Measurements from ENCODE around the gene CASK.

CASK gene

DNA sequence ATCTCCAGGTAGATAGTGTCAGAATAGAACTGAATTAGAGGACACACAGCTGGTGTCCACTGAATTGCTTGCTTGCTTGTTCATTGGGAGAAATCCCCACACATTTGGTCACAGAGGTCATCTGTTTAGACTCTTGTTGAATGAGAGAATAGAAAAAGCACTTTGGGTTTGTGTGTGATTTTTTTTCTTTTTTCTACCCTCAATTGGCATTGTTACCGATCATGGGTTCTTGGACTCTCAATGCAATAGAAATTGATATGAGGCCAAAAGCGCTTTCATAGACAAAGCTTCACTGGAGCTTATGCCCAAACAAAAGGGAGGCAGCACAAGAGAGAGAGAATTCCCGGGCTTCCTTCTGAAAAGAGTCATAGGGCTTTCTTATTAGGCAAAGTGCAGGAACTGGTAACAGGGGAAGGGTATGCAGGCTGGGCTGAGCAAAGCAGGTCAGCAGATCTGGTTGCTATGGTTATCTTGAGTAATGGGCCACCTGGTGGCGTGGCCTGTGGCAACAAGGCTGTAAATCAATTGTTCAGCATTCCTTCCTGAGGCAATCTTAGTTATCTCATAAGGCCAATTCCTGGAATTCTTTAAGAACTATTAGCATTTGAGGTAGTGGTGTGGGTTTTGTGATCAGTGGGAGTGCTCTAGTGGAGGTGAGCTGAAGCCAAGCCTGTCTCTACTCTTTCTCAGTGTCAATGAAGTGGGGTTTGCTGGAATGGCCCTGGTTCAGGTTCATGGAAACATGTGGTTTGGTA is 204.7 kb downstream of the CASK start:
- no peaks in the 10 kb centered on the region for H3F3A ChIP-seq (ENCODE audit: insufficient read depth, low read length)
- no peaks in the 10 kb centered on the region for H3K9me3 ChIP-seq (replicated peaks; ENCODE audit: insufficient read depth, low read length)
- no peaks in the 10 kb centered on the region for H4K20me1 ChIP-seq (ENCODE audit: insufficient read depth, low read length)
- H3K9me2 ChIP-seq (replicated peaks; ENCODE audit: insufficient read depth, low read length), result no peaks in the 10 kb centered on the region; the same call in 1 of the 2 replicates
- no peak overlapping the region for H2AFZ ChIP-seq (ENCODE audit: low read length)
- no peaks in the 10 kb centered on the region for H3K27me3 ChIP-seq (replicated peaks; ENCODE audit: insufficient read depth, low read length)
- no peak for TF ChIP-seq EZH2phosphoT487 (IDR thresholded peaks at IDR 0.05; ENCODE audit: low read length)
- TF ChIP-seq, protein P1, sequence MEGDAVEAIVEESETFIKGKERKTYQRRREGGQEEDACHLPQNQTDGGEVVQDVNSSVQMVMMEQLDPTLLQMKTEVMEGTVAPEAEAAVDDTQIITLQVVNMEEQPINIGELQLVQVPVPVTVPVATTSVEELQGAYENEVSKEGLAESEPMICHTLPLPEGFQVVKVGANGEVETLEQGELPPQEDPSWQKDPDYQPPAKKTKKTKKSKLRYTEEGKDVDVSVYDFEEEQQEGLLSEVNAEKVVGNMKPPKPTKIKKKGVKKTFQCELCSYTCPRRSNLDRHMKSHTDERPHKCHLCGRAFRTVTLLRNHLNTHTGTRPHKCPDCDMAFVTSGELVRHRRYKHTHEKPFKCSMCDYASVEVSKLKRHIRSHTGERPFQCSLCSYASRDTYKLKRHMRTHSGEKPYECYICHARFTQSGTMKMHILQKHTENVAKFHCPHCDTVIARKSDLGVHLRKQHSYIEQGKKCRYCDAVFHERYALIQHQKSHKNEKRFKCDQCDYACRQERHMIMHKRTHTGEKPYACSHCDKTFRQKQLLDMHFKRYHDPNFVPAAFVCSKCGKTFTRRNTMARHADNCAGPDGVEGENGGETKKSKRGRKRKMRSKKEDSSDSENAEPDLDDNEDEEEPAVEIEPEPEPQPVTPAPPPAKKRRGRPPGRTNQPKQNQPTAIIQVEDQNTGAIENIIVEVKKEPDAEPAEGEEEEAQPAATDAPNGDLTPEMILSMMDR (IDR thresholded peaks at IDR 0.05; ENCODE audit: low read length), result no peak
- no peak for TF ChIP-seq EZH2 (optimal IDR thresholded peaks at IDR 0.05; ENCODE audit: low read depth, low read length)
- no peak for DNase-seq
- no peak overlapping the region for H3K27ac ChIP-seq (ENCODE audit: low read length)
- no peak overlapping the region for H3K4me2 ChIP-seq (ENCODE audit: low read depth, low read length)
- H3K4me1 ChIP-seq (ENCODE audit: low read length), result no peaks in the 10 kb centered on the region
- H3K36me3 ChIP-seq (replicated peaks; ENCODE audit: insufficient read depth, low read length), result no peaks in the 10 kb centered on the region
- H3K79me2 ChIP-seq (ENCODE audit: low read length), result no peaks in the 10 kb centered on the region
- no peak overlapping the region for H3K9ac ChIP-seq (ENCODE audit: low read length)
- H3K4me3 ChIP-seq (ENCODE audit: low read length), result no peak overlapping the region

DNA sequence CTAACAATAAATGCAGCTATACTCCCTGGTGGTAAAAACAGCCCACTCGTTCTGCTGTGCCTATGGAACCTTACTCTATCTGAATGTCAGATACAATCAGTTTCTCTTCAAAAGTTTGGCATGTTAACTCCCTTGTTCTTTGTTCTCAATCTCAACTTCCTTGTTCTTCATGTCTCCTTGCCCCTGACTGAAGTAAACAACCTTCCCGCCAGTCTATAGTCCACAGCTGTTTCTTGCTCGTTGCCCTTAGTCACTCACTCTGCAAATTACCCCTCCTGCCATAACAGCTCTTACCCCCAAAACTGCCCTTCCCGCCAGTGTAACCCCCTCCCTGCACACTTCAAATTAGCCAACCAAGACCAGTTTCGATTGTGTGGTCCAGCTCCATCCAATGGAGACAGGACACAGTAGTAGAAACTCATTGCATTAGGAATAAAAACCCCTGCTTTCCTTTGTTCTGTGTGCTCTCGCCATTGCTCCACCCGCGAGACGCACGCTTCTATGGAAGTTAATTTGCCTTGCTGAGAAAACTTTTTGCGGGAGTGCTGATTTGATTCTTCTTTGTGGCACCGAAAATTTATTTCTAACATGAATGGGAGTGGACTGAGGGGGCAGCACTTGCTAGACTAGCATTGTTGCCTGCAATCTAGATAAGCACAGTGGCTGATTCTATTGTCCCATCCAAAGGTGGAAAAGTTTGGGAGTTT is 206.4 kb downstream of the CASK start:
- Histone ChIP-seq H3K27ac (ENCODE audit: low read length) (no peak overlapping the region), H3F3A (ENCODE audit: insufficient read depth, low read length) (no peaks in the 10 kb centered on the region), H3K9me2 (replicated peaks; ENCODE audit: insufficient read depth, low read length) (no peaks in the 10 kb centered on the region), H3K9ac (ENCODE audit: low read length) (no peak overlapping the region), H3K4me3 (ENCODE audit: low read length) (no peak overlapping the region), H2AFZ (ENCODE audit: low read length) (no peak overlapping the region), H3K79me2 (ENCODE audit: low read length) (no peaks in the 10 kb centered on the region), H3K4me1 (ENCODE audit: low read length) (no peaks in the 10 kb centered on the region), H3K4me2 (ENCODE audit: low read depth, low read length) (no peak overlapping the region), H3K36me3 (replicated peaks; ENCODE audit: insufficient read depth, low read length) (no peaks in the 10 kb centered on the region), H3K27me3 (replicated peaks; ENCODE audit: insufficient read depth, low read length) (no peaks in the 10 kb centered on the region), H3K9me3 (replicated peaks; ENCODE audit: insufficient read depth, low read length) (no peaks in the 10 kb centered on the region), H4K20me1 (ENCODE audit: insufficient read depth, low read length) (no peaks in the 10 kb centered on the region)
- TF ChIP-seq, protein P1 (IDR thresholded peaks at IDR 0.05; ENCODE audit: low read length), result no peak
- no peak for TF ChIP-seq EZH2phosphoT487 (IDR thresholded peaks at IDR 0.05; ENCODE audit: low read length)
- no peak for TF ChIP-seq EZH2 (optimal IDR thresholded peaks at IDR 0.05; ENCODE audit: low read depth, low read length)
- no peak for DNase-seq

DNA sequence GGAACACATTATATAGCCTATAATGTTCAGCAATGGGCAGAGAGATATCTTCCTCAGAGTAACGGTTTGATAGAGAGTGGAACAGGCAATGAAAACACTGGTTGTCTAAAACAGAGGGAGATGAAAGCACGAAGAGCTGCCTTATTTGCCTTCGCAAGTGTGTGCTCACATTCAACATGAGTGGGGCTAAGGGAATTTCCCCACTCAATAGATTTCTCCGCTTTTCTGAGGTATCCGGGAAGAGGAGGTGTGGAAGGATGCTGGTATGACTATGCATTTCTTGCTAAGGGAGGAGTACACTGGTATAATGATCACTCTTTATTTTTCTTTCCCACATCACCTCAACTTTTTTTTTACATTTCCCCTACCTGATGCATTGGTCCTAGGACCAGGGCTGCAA is 207.1 kb downstream of the CASK start:
- Histone ChIP-seq H3K27ac (ENCODE audit: low read length) (no peak overlapping the region), H3K9me3 (replicated peaks; ENCODE audit: insufficient read depth, low read length) (no peaks in the 10 kb centered on the region), H2AFZ (ENCODE audit: low read length) (no peak overlapping the region), H3F3A (ENCODE audit: insufficient read depth, low read length) (no peaks in the 10 kb centered on the region), H3K9me2 (replicated peaks; ENCODE audit: insufficient read depth, low read length) (no peaks in the 10 kb centered on the region), H3K36me3 (replicated peaks; ENCODE audit: insufficient read depth, low read length) (no peaks in the 10 kb centered on the region), H3K4me2 (ENCODE audit: low read depth, low read length) (no peak overlapping the region), H3K27me3 (replicated peaks; ENCODE audit: insufficient read depth, low read length) (no peaks in the 10 kb centered on the region), H3K79me2 (ENCODE audit: low read length) (no peaks in the 10 kb centered on the region), H3K4me1 (ENCODE audit: low read length) (no peaks in the 10 kb centered on the region), H3K9ac (ENCODE audit: low read length) (no peak overlapping the region), H3K4me3 (ENCODE audit: low read length) (no peak overlapping the region), H4K20me1 (ENCODE audit: insufficient read depth, low read length) (no peaks in the 10 kb centered on the region)
- no peak for DNase-seq
- TF ChIP-seq EZH2phosphoT487 (IDR thresholded peaks at IDR 0.05; ENCODE audit: low read length) (no peak), EZH2 (optimal IDR thresholded peaks at IDR 0.05; ENCODE audit: low read depth, low read length) (no peak)
- TF ChIP-seq, protein P1 (IDR thresholded peaks at IDR 0.05; ENCODE audit: low read length), result no peak
